GM19397 (cell line): ENCODE measurements around the gene FBF1.

ENCODE experiments used
- ATAC-seq: cut with Tn5 transposase; IDR thresholded peaks from one replicate; pipeline ENCODE4 v1.9.1; 2021; ENCODE audit warnings: mild to moderate bottlenecking, moderate library complexity; ENCODE audit not compliant: unreplicated experiment

The FBF1 gene

DNA sequence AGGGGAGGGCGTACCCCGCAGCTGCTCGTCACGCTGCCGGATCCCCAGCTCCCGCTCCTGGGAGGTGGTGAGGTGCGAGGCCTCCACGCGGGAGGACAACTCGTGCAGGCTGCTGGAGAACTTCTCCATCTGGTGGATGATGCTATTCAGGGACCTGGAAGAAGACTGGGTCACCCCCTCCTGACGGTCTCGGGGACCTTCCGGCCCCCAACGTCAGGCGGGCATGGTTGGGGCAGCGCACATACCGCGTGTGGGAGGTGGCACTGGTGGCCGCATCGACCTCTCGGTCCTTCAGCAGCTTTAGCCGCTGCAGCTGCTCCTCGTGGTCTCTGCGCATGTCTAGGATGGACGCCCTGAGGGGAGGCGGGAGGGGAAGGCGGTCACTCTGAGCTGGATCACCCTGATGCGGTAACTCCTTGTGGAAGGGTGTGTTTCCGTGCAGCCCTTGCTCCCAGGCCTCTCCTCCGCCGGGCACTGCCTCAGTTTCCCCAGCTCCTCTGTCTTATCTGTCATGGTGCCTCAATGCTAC is 22.9 kb downstream of the FBF1 start:
- ATAC-seq: no peak

DNA sequence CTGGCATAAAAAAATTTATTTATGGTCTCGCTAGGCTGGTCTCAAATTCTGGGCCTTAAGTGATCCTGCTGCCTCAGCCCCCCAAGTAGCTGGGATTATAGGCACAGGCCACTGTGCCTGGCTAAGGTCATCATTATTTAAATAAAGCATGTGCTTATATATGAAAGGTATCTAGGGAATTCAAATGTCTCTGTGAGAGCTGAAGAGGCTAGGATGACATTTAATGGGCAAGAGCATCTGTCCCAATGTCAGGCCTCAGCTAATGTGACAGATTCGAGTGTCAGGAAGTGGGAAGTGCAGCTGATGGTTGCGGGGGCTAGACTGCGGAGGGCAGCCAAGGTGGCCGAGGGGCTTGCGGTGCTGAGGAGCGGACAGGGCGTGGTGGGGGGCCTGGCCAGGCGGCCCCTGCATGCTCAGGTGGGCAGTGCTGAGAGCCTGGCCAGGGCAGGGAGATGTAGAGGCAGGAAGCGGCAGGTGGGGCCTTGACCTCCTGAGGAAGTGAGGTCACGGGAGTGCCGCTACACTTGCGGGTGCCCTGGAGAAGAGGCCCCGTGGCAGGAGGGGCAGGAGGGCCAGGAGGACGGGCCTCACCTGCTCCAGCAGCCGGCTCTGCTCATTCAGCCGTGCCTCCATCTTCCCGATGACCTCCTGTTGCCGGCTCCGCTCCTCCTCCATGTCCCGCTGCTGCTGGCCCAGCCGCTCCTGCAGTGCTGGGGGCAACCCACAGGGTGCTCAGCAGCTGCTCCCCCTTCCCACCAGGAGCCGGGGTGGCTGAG is 23.5 kb downstream of the FBF1 start:
- no peak for ATAC-seq

GRCh38 chr17:75915268-75915667 is 25.6 kb downstream of the FBF1 start:
- no peak for ATAC-seq

- ATAC-seq: no peak
Observed at GRCh38 chr17:75914643-75915267, 26.1 kb downstream of the FBF1 start.

GRCh38 chr17:75913537-75914210 is 27.2 kb downstream of the FBF1 start:
- ATAC-seq: no peak

DNA sequence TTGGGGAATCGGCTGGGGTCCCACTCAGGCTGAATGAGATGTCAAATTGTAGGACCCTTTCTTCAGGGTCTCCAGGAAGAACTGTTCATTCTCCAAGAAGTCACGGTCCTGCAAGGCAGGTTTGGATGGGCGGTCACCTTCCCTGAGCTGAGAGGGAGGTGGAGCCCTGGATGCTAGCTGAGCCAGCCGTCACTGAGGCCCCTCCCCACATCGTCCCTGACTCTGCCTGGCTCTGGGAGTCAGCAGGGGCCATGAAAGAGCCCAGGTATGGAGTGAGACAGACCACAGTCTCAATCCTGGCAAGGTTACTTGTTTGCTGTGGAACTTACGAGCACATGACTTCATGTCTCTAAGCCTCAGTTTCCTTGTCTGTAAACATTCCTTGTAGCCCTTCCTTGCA is 30.1 kb downstream of the FBF1 start:
- no peak for ATAC-seq

- ATAC-seq: no peak
Observed at GRCh38 chr17:75909812-75910274, 31.0 kb downstream of the FBF1 start.

DNA sequence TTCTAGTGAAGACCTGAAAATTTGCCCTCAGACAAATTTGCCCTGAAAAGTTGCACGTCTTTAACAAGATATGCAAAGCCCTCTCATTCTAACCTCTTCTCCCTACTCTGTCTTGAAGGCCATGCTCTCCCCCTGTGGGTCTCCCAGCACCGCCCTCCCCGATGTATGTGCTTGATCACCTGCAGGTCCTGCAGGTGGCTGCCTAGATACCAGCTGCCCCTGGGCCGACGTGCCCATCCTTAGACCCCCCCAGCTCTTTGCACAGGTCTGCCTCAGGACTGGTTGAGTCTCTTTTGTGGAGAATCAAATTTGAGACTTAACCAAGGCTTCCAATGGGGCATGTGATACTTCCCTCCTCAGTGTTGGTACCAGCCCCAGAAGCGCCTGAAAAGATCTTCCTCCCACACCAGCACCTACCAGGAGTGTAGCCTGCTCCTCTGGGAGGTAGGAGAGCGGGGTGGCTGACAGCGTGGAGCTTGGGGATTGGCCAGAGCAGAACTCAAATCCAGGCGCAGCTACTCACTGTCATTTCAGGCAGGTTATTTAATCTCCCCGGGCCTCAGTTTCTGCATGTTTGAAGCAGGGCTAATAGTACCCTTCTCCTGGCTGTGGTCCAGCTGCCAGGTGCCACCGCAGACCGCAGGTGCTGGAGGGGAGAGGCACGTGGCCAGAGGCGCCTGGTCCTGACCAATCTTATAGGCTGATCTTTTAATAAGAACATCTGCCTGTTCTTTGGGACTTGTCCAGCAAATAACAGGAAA is 31.6 kb downstream of the FBF1 start:
- no peak for ATAC-seq

DNA sequence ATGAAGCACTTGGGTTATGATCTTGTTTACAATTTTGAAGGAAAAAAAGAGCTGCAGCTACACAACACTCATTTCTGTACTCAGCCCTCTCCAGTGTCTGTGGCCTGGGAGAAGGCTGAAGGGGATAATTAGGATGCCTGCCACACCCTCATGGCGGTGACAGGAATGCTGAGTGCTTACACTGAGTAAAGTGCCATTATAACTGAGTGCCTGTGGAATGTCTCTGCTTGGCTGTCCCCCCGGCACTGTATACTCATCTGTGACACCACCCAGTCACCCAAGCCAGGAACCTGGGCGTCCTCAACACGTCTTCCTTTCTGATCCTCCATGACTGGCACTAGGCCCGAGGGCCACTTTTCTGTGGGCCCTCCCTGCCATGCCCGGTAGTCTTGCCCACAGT is 32.6 kb downstream of the FBF1 start:
- ATAC-seq: no peak

- ATAC-seq: no peak
Observed at GRCh38 chr17:75906143-75906884, 34.5 kb downstream of the FBF1 start.

- peak; percentile 95 for ATAC-seq
Observed at GRCh38 chr17:75904749-75905521, 35.9 kb downstream of the FBF1 start, which contains the start of gene MRPL38. TSS of gene MRPL38 (minus strand) at chr17:75904884. CDS start at chr17:75904875, 9 bp downstream.

- ATAC-seq: no peak
Observed at GRCh38 chr17:75902406-75902805, 38.4 kb downstream of the FBF1 start.

DNA sequence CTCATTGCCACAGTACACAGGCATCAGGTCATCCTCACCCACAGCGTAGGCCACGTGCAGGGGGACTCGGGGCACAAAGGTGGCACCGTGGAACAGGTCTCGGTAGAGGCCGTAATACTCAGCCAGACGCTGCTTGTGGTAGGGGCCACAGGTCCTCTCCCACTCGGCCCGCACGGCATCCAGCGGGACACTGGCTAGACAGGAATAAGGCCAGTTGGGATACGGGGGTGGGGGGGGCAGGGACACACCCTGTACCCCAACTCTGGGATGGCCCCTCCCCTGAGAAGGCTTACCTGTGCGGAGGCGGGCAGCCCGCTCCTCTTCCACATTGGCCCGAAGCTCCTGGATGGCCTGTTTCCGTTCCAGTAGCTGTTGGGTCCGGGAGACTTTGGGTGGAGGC is 39.1 kb downstream of the FBF1 start:
- no peak for ATAC-seq

DNA sequence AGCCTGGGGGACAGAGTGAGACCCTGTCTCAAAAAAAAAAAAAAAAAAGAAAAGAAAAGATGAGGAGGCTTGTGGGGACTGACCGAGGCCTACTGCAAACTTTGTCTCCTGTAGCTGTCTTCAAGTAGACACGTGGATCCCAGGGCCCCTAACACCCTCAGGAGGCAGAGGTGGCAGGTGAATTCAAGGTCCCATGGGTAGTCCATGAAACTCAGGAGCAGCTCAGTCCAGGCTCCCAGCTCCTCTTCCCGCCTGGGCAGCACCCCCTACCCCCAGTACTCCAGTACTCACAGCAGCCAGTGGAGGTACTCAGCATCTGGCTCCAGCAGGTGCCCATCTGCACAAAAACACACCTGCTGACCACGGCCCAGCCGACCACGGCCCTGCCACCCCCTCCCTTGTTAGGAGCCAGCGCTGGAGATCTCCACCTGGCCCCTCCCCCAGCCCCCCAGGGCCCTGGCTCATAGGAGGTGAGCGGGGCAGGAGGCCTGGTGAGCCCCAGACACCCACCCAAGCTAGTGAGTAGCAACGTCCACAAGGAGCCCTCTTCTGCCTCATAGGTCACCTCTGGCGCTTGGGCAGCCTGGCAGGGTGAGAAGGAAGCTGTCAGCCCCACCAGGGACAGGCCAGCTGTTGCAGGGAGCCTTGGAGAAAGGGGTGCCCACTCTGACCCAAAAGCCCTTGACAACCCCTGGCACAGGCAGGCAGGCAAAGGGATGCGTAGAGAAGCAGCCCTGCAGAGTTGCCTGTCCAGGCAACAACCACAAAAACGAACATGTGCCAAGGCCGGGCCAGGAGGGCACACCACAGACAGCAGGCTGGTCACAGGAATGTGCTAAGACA is 39.9 kb downstream of the FBF1 start:
- no peak for ATAC-seq

DNA sequence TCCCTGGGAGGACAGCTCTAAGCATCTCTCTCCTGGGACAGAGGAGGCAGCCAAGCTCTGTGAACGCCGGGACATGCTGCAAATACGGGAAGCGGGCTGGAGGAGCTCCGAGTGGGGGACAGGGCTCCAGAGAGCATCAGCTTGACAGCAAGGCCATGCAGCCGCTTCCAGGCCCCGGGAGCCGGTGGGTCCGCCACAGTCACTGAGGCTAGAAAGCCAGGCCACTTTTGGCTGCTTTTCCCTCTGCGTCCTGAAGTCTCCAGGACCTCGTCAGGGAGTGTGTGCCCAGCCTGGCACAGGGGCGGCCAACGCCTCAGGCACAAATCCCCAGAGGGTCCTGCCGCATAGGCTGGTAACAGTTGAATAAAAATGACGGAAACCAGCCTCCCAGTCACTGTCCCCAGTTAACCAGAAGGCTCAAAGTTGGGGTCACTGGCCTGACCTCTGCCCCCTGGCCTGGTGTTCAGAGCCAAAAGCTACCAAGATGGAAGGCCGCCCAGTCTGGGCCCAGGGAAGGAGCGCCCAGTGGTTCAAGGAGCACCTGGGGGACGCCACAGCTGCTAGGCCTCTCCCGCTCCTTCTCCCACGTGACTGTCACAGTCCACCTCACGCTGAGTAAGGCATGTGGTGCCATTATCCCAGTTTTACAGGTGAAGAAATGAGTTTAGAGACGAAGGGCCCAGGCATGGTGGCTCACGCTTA is 40.9 kb downstream of the FBF1 start:
- no peak for ATAC-seq

DNA sequence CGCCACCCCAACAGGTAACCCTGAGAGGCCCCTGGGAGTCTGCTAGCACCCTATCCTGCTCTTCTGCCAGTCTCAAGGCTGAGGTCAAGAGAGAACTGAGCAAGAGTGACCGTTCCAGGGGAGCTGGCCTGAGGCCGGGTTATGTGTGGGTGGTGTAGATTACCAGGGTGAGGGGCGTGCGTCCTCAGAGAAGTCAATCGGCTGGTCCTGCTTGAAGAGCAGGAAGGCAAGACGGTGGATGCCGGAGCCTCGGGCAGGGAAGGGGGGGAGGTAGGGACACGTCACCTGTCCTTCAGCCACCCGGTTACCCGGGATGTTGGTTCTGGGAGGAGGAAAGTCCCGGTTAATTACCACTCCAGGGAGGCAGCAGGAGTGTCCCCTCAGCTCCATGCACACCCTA is 41.5 kb downstream of the FBF1 start:
- no peak for ATAC-seq

- no peak for ATAC-seq
Observed at GRCh38 chr17:75898791-75899190, 42.1 kb downstream of the FBF1 start.

DNA sequence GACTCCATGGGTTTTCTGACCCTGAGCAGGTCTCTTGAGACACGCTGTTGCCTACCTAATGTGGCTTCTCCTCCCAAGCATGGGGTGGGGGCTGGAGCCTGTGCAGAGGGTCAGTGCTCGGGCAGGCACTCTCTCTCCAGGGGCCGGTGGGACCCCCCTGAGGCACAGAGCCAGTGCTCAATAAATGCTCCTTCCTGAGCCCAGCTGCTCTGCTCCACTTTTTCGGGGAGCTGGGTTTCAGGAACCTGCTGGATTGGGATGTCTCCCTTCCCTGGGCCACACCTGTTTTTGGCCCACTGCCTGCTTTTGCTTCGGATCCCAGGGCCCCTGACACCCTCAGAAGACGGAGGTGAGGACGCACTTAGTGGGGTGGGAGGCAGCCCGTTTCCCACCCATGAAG is 42.8 kb downstream of the FBF1 start:
- ATAC-seq: no peak
